GM20431 (cell line): ENCODE results near the gene OPN1SW.

ENCODE experiments used
- in situ Hi-C: fragments of 300-500 bp; cut with MseI, MboI; formaldehyde crosslinking; loops from one replicate; pipeline ENCODE4 v1.15.0; 2020; ENCODE audit warnings: low sequenced_read_pairs; ENCODE audit not compliant: unreplicated experiment

The OPN1SW gene, protein sequence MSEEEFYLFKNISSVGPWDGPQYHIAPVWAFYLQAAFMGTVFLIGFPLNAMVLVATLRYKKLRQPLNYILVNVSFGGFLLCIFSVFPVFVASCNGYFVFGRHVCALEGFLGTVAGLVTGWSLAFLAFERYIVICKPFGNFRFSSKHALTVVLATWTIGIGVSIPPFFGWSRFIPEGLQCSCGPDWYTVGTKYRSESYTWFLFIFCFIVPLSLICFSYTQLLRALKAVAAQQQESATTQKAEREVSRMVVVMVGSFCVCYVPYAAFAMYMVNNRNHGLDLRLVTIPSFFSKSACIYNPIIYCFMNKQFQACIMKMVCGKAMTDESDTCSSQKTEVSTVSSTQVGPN

DNA sequence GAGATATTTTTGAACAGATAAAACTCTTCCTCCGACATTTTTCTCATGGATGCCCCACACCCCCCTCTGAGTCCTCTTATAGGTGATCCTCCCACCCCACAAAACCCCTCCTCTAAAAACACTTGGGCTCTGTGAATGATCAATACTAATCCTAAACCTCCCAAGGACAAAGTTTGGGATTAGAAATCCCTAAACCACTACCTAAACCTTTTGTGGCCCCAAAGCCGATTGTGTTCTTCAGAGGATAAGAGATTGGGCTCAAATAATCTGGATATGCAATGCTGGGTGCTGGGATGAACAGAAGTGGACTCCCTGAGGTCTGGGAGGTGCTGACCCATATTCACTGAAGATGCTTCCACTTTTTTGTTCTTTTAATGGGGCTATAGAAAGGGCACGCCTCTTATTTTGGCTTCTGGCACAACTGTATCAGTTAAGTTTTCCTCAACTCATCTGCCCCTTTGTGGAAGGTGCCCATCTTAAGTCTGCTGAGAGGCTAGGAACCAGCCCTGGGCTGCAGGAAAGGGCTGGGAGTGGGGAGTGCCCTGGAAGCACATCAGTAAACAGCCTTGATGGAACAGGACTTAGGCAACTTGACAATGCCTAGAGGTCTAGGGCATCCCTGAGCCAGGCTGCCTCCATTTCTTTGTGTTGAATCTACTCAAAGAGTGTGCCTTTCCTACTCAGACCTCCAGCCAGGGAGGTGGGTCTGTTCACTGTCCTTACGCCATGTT is at the start of gene OPN1SW:
Gene OPN1SW, minus strand, starts transcription at position 51 of the 731 bp plus-strand sequence. Its CDS starts 13 bp downstream, at position 38.
- in situ Hi-C loops = no loop called here

DNA sequence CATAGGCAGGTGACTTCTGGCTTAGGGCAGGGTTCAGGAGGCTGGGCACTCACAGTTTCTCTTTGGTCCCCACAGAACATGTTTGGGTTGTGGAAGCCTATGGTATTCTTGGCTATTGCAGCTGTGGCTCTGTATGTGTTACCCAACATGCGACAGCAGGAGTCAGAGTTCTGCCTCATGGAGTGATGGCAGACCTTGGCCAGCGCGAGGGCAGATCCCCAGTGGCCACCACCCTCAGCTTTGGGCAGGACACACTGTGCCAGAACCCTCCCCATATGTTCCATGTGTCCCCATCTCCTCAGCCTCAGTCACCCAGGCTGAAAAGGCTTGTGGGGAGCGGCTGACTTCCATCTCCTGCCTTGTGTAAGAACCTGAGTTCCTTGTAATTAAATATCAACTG is 46.1 kb upstream of the OPN1SW start:
- in situ Hi-C loops = no loop called here

DNA sequence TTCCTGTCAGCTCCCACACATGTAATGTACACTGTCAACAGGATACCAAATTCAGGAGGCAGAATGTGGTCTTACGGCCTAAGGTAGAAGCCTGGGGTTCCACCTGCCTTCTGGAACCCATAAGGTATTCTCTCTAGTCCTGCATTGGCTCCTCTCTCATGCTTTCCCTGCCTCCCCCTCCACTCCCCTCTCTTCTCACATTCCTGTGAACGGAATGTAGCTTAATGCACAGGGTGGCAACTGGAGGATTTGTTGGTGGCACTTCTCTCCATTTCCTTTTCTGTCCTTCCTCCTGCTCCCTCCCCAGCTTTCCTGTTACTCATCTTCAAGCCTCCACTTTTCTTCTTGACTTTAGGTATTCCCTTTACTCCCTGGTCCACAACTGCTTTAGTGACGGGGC is 43.1 kb upstream of the OPN1SW start:
- in situ Hi-C loops = no loop called here

DNA sequence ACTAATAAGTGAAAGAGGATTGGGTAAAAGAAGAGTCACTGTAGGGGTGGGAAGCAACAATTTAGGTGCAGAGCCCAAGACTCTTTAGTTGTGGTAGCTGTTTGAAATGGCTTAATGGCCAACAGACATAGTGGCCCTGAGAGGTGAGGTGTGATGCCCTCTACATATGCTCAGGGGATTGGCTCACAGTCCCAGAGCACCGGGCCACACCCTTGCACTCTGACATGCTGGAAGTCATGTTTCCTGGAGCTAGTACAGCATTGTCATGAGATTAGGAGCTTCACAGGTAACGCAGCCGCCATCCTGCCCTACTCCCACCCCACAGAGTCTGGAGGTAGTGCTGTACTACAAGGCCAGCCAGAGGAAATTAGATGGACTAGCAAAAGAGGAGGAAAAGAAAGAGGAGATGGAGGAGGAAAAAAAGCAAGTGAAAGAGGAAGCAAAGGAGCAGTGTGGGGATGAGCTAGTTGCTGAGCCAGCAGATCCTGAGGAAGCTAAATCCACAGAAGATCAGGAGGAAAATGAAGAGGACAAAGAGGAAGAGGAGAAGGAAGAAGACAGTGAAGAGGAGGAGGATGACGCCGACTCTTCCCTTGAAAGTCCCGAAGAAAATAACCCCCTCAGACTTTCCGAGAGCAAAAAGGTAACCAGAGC is 39.8 kb upstream of the OPN1SW start:
- in situ Hi-C loops = no loop called here

DNA sequence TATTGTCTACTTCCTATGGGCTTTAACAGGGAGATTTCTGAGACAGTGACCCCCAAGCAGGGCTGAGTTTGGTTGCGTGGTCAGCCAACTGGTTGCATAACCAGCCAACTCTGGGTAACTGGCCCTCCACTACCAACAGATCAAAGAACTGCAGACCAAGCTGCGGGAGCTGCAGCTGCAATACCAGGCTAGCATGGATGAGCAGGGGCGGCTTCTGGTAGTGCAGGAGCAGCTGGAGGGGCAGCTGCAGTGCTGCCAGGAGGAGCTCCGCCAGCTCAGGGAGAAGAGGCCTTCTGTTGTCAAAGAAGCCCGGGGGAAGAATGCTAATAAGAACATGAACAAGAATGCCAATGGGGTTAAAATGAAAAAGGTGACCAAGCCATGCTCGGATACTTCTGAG is 38.9 kb upstream of the OPN1SW start:
- in situ Hi-C loops = no loop called here

DNA sequence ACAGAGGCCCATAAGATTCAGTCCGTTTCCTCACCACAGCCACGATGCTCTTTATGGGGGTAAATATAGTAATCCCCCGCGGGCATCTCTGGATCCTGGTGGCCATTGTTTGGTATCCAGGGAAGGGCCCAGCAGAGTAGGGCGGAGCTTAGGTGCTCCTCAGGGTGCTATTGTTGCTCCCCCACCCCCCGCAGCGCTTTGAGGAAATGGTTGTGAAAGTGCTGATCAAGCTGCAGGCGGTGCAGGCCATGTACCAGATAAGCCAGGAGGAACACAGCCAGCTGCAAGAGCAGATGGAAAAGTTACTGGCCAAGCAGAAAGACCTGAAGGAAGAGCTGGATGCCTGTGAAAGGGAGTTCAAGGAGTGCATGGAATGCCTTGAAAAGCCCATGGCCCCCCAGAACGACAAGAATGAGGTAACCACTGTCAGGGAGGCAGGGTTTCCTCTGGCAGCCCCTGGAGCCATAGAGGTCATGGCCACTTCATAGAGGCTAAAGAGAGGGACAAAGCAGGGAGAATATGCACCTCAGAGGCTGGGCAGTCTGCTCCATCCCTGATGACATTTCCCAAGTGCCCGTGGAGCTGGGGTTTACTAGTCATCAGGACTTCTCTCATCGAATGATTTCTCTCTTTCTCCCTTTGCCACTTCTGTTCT is 37.0 kb upstream of the OPN1SW start:
- in situ Hi-C loops = no loop called here

DNA sequence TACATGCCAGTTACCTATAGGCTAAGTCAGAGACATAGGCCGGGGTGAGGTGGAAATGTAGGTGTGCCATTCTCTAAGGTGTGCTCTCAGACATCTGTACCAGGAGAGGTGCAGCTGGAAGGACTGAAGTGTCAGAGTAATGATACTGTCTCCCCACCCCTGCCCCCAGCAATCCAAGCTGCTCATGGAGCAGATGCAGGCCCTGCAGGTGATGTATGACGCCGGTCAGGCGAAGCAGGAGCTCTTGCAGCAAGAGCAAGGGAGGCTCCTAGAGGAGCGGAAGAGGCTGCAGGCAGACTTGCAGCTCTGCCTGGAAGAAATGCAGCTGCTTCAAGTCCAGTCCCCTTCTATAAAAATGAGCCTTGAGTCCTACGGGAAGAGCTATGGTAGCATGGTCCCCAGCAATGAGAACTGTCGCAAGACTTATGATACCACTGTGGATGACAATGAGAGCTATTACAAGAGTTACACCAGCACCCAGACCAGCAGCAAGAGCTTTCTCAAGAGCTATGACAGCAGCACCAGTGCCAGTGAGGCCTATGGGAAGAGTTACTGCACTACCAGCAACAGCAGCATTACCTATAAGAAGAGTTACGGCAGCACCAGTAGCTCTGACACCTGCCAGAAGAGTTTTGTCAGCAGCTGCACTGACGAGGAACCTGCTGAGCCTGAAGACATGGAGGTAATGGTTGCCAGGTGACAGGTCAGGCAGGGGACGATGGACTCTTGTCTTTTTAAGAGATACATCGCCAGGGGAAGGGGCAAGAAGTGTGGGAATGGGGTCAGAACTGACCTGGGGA is 36.2 kb upstream of the OPN1SW start:
- in situ Hi-C loops = no loop called here

DNA sequence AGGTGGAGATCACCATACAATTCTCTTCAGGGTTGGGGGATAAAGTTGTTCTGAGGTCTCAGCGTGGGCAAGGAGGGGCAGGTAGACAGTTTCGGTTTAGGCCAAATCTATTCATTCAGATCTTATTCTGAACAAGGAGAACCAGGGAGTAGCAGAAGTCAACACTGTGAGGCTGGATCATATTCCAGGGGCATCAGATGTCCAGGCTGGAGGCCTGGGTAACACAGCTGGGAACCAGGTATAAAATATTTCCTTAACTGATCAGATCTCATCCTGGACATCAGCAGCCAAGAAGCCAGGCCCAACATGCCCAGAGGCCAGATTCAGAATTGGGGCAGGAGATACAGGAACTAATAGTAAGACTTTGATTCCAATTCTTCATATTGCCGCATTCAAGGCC is 35.4 kb upstream of the OPN1SW start:
- in situ Hi-C loops = no loop called here

DNA sequence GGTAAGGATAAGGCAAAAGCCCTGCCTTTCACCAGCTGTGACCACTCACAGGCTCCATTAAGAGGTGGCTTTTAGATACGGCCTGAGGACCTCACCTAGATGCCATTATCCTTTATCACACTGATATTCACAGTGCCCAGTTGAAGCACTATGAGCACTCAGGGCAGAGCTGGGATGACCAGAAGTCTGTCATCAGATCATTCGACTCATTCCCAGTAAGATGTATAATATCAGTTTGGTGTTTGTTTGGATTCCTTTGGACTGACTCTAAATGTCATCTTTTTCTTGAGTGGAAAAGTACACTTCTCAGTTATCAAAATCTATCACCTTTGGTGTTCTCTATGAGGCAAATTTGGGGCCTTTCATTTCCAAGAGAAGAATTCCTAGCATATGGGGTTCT is 34.9 kb upstream of the OPN1SW start:
- in situ Hi-C loops = no loop called here

DNA sequence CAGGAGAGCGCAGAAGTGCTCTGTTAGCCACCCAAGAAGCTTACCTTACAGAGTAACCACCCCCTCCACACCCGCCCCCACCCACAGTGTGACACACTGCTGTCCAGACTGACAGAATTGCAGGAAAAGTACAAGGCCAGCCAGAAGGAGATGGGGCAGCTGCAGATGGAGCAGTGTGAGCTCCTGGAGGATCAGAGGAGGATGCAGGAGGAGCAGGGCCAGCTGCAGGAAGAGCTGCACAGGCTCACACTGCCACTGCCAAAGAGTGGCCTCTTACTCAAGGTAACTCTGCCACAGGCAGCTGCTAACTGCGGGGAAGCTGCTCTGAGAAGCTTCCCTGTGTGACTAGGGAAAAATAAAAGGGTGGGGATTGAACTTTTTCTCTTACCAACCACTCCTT is 33.8 kb upstream of the OPN1SW start:
- in situ Hi-C loops = no loop called here

DNA sequence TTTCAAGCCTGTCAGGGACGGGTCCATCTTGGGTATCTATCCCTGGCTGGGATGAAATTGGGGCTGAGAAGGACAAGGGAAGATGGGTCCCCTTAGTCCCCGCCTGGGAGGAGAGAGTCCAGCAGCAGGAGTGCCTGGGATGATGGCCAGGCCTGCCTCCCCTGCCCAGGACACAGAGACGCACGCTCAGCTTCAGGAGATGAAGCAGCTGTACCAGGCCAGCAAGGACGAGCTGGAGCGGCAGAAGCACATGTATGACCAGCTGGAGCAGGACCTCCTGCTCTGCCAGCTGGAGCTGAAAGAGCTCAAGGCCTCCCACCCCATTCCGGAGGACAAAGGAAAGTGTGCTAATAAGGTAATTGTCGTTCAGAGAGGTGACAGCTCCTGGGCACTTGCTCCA is 31.6 kb upstream of the OPN1SW start:
- in situ Hi-C loops = no loop called here

DNA sequence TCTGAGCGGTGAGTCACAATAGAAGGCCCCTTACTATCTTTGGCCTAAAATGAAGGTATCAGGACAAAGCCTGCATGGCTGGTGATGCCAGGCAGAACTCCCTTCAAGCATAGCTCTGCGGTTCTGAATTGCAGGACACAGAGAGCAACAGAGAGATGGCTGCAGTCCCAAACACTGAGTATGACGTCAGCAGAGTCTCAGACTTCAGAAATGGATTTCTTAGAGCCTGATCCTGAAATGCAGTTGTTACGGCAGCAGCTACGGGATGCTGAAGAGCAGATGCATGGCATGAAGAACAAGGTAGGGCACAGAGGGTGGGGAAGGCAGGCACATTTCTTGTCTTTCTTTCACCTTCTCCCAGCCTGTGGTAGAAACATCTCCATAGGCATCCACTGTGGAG is 29.6 kb upstream of the OPN1SW start:
- in situ Hi-C loops = no loop called here

DNA sequence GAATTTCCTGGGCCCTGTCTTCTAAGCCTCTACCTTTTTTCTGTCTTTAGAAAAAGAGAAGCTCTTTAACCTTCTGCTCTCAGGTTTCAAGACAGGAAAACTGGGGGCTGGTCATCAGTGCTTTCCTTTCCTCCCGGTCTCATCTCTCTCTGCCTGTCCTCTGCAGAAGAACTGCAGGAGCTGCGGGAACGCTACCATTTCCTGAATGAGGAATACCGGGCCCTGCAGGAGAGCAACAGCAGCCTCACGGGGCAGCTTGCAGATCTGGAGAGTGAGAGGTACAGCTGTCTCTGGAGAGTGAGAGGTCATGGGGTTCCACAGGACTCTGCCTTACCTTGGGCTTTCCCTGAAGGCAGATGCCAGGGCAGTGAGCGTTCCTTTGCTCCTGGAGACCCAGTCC is 28.9 kb upstream of the OPN1SW start:
- in situ Hi-C loops = no loop called here

DNA sequence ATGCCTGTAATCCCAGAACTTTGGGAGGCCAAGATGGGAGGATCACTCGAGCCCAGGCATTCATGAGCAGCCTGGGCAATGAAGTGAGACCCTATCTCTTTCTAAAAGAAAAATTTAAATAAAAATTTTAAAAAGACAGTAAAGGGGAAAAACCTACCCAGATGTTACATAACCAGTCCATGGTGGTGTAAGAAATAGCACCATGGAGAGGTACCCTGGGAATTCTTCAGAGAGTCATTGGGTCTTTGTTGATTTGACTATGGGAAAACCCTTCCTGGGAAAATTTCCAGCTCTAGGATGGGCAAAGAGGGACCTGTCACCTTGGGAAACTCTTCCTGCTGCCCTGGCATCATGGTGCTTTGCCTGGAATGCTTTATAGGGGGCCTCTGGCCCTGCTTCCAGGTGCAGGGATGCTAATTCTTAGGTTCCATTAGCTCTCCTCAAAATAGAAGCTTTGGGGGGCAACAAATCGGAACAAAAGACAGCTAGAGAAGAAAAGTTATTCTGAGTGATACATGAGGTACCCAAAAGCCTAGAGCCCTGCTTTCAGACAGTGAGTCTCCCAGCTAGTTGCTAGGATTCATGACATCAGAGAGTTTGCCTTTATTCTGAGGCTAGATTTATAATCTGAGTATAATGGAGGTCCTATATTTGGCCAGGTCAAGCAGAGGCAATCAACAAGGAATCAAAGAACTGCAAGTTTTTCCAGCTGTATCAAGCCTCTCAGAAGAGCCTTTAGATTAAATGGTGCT is 26.2 kb upstream of the OPN1SW start:
- in situ Hi-C loops = no loop called here

DNA sequence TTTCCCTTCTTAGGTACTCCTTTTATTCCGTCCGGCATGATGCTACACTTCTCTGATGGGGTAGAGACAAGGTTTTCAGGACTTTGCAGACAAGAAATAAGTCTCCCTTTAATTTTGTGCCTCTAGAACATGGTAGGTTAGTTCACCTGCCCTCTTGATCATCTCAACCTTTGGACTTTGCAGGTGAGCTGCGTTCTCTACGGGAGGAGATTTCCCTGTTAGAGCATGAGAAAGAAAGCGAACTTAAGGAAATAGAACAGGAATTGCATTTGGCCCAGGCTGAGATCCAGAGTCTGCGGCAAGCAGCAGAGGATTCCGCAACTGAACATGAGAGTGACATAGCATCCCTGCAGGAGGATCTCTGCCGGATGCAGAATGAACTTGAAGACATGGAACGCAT is 25.4 kb upstream of the OPN1SW start:
- in situ Hi-C loops = no loop called here

DNA sequence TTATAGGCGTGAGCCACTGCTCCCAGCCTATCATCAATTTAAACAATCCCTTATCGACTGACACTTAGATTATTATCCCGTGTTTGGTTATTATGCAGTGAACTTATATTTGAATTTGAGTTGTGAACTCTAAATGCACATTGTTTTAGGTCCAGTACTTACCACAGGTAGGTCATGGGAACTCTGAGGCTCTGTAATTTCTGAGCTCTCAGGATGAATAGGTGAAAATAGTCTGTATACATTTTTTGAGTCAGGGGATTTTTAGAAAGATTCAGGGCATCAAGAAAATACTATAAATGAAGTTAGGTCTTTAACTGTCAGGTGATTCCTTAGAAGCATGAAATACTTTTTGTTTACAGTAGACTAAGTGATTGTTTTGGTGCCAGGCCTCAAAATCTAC is 25.0 kb upstream of the OPN1SW start:
- in situ Hi-C loops = no loop called here

DNA sequence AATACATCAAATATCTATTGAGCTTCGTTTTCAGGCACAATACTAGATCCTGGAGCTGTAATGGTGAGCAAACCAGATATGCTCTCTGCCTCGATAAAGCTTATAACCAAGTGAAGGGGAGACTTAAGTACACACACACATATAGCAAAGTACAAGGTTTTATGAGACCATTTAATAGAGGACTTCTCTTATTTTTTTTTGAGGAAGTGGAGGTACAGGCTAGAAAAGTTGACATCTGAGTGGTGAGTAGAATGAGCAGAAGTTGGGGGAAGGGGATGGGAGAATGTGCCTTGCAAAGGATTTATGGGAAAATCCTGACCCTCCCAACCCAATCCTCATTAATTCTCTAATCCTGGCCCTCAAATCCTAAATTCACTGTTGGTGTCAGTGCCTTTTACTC is 23.9 kb upstream of the OPN1SW start:
- in situ Hi-C loops = no loop called here

DNA sequence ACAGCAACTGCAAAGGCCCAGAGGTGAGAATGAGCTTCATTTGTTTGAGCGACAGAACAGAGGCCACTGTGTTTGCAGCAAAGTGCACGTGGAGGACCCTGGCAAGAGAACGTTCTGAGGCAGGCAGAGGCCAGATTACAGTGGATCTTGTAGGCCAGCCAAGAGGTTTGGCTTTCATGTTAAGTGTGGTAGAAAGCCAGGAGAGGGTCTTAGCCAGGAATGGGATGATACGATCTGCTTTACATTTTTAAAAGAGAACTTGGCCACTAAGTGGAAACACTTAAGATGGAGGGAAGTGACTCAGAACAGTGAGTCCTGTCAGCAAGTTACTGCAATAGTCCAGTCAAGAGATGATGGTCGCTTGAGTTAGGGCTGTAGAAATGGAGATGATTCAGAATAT is 20.7 kb upstream of the OPN1SW start:
- in situ Hi-C loops = no loop called here

DNA sequence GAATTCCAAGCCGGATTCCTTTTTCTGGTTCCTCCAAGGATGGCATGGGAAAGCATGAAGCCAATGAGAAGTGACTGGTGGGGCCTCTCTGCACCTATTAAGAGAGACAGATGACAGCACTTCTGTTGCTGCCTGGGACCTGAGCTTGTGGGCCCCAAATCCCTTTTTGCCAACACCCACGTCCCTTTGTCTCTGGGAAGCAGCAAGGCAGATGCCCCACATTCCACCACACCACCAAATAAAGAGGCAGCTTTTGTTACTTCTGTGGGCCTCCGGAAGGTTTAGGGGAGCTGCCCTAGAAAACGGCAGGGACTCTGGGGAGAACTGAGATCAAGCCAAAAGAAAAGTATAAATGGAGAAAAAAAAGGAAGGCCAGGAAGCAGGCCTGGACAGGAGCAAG is 19.5 kb upstream of the OPN1SW start:
- in situ Hi-C loops = no loop called here
